GM21360 (cell line): ENCODE results near the gene LARP1B.
"Not testable (repeated sequence)": the region's sequence is repeated elsewhere in the genome, so short reads cannot be mapped to it uniquely, and the experiment has no call there.

Experiments used
- ATAC-seq: cut with Tn5 transposase; IDR thresholded peaks from one replicate; pipeline ENCODE4 v1.9.1; 2021; ENCODE audit warnings: mild to moderate bottlenecking, moderate library complexity; ENCODE audit not compliant: unreplicated experiment

LARP1B gene

DNA sequence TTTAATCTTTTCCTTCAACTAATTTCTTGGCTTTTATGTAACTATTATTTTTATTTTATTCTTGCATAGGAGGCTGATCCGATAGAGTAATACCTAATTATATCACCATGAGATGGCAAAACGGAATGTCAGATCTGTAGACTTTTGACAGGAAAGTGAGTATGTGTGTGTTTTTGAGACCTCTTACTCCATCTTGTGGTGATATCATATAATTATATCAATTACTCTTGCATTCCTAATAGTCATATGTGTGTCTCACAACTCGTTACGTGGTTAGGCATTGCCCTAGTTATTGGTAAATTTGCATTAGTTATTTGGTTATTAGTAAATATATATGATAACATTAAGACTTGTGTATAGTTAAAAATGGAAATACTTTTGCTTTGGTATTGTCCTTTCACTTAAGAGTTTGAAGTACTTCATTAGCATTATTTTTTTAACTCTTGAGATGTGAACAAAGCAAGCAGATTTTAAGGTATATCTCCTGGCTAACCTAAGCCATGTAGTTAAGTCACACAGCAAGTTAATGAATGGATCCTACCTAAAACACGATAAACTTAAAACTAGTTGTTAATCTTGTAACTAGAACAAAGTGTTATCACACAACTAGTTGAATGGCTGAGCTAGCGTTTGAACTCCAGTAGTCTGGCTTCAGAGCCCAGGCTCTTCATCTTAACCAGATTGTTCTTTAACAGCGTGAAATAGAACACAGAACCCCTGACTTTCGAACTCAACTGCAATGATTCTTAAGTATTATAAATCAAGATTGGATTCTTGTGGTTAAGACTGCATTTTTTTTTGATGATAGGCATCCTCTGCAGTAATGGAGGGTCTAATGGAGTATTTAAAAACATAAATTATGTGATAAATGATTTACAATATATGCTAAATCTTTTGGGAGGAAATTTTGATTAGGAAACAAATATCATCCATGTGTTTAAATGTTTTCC, 159.4 kb downstream of the LARP1B start:
- peak; percentile 81 for ATAC-seq

DNA sequence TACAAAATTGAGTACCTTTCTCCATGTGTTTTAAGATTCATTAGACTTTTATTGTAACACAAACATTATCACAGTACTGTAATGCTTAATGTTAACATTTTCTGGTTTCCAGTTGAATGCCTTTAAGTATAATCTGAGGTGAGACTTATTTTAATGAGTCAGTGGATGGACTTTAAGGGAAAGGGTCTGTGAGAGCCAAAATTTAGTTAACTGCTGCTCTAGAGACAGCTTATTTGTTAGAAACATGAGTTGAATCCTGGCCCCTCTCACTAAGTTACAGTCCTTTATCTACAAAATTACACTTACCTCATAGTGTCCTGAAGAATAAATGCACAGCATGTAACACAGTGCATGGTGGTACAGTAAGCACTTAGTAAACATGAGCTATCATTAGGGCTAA, 160.5 kb downstream of the LARP1B start:
- no peak for ATAC-seq

DNA sequence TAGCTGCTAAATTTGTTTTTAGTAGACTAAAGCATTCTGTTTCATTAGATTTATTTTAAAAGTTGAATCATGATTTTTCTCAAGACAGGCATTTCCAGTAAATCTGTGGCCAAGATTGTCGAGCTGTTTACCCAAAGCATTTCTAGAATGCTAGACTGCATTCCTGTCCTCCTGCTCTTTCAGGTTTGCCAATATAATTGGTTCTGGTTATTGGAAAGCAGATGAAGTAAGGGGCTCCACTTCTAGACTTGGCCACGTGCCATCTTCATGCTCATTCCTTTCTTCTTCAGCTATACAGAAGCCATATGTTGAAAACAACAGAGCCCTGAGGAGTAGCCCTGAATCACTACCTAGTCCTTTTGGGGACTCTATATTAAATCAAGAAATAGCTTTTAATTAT, 164.0 kb downstream of the LARP1B start:
- ATAC-seq, result no peak

DNA sequence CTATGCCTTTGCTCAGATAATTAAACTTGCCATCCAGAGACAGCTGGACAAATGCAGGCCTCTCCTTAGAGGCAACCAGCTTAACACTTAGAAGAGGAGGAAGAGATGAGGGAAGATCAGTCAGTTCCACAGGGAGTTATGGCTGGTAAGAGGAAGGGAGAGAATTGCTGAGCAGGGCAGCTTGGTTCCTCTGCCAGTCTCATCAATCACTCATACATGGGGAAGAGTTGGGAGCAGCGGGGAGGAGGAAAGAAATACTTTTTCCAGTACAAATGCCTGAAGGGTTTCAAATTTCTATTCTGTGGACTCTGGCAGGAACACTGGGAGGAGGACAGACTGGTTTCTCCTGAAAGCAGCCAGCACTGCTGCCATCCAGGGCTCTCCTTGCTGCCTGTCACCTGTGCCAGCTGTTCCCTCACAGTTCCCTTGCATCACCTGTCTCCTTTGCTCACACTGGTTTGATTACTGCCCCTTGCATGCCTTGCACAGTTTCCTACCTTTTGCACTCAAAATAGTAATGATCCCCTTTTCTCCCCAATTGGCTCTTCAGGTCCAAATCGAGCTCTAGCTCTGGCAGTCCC, 167.0 kb downstream of the LARP1B start:
- no peak for ATAC-seq

- ATAC-seq, result no peak
Measured at GRCh38 chr4:128228845-128229795, 168.0 kb downstream of the LARP1B start.

DNA sequence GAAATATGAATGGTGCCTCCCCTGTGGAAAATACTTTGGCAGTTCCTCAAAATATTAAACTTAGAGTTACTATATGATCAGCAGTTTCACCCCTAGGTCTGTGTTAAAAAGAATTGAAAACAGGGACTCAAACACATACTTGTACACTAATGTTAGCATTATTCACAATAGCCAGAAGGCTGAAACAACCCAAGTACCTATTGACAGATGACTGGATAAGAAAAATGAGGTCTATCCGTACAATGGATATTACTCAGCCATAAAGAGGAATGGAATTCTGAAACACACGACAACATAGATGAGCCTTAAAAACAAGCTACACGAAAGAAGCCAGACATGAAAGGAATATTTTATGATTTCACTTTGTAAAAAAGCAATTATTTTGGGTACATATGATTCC, 171.6 kb downstream of the LARP1B start:
- ATAC-seq, result no peak

DNA sequence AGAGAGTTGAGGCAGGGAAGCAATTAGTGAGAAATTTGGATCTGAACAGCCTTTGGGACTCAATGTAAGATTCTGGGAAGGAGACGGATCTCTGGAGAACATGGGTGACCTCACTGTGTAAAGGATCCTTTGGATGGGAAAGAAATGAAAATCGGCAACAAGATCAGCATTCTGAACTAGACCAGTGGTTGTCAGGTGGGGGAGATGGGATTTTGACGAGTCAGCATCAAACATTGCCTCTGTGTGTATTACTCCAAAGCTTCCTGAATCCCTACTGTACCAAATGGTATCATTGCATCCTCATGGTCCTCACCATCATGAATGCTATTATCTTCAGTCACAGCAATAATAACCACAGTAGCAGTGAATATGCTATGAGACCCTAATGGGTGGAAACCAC, 173.7 kb downstream of the LARP1B start:
- no peak for ATAC-seq

GRCh38 chr4:128241019-128241418, 179.9 kb downstream of the LARP1B start:
- no peak for ATAC-seq

- ATAC-seq, result no peak
Measured at GRCh38 chr4:128241425-128241913, 180.4 kb downstream of the LARP1B start.

GRCh38 chr4:128241981-128242380, 180.9 kb downstream of the LARP1B start:
- no peak for ATAC-seq

DNA sequence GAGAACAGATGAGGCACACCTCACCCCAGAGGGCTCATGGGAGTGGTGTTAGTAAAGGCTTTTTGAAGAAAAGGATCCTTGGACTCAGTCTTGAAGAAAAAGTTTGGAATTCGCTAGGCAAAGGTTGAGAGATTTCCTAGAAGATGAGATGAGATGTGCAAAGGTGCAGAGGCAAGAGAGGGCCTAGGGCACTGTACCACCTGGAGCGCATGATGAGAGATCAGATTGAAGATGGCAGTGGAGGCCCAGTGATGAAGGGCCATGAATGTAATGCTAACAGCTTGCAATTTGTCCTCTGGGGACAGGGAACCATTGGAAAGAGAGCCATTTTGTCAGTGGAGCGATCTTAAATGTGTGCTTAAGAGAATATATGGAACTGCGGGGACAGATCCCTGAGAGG, 181.5 kb downstream of the LARP1B start:
- no peak for ATAC-seq

- ATAC-seq, result no peak
Measured at GRCh38 chr4:128244379-128244778, 183.3 kb downstream of the LARP1B start.

- not testable (repeated sequence) for ATAC-seq
Measured at GRCh38 chr4:128245391-128245790, 184.3 kb downstream of the LARP1B start.

DNA sequence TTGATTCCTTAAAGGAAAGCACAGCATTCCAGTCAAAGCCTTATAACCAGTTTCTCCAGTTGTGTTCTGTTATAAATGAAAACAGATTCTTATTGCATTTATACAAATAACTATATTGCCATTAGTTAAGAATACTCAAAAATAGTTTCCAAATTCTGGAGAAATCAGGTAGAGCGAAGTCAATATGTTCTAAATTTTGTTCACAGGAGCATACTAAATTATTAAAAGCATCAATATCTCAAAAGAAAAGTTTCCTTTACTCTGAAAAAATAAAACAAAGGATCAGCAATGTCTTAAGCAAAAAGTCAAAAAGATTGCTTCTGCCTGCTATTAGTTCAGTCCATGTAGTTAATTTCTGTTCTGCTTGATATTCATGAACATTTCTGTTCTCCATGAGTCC, 186.8 kb downstream of the LARP1B start:
- ATAC-seq, result no peak

DNA sequence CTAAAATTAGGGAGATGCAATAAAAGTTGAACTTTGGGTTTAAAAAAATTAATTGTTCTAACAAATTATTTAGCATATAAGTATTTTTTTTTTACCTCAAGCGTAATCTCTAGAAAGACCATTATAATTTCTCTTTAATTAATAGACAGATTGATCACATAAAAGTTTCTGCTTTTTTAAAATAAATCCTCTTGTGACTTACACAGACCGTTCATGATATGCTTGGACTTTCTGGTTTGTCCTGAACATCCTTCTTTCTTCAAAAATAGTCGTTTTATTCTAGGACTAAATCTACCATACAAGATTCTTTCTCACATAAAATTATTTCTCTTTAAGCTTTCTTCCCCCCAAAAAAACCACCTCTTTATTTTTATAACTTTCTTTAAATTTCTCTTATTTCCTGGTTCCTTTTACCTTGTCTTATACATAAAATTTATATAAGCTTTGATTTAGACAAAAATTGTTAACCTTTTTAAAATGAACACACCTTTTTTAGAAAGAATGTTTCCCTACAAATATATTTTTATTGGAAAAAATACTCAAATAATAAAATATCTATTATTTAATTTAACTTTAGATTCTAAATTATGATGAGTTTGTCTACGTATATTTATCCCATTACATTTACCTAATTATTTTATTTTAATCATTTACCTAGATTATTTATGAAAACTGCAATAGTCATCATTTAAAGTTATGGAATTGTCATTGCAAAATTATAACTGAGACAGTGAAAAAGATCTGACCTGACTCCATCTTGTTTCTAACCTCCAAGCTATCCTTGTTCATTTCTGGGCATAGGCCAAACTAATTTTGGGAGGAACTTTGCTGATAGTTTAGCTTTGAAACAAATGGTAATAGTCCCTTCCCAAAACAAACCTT, 188.9 kb downstream of the LARP1B start:
- no peak for ATAC-seq

- peak; percentile 54 for ATAC-seq
Measured at GRCh38 chr4:128255906-128256305, 194.8 kb downstream of the LARP1B start.

DNA sequence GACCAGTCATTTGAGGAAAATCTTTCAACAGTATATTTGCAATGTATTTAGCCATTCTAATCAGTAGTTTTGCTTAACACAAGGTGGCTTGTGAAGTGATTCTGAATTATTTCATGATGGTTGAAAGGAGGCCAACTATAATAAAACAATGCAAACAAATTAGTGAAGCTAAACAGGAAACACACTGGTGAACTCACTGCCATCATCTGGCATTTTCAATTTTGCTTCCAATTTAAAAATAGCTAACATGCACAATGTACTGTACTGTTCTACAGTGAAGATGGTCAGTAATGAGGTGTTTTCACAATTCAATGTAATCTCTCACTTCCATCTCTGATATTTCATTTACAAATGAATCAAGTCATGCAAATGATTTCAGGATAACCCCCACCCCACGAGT, 195.4 kb downstream of the LARP1B start:
- ATAC-seq, result peak; percentile 30

DNA sequence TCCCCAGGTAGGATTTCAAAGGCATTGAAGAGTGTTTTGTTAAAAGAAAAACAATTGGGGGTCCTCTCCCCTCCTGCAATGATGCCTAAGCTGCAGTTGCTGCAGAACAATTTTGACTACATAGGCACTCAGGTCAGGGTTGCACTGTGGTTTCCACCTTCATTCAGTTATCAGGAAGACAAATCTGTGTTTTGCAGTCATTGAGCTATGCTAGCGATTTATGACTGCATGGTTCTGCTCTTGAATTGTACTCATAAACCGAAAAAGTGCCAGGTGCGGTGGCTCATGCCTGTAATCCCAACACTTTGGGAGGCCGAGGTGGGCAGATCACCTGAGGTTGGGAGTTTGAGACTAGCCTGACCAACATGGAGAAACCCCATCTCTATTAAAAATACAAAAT, 197.1 kb downstream of the LARP1B start:
- not testable (repeated sequence) for ATAC-seq

- ATAC-seq, result not testable (repeated sequence)
Measured at GRCh38 chr4:128259889-128260288, 198.8 kb downstream of the LARP1B start.
